IMR-90 (cell line): Measurements from ENCODE around the gene ERICH2. TPM values are rescaled to one million over a fixed set of nuclear protein-coding genes. Genes with fewer than 3 reads are reported as not detected.

Source experiments
- ATAC-seq: fragments of 200-7000 bp; cut with Tn5 transposase; 2 replicates; pipeline ENCODE4 v1.9.1; 2020; ENCODE audit warnings: low read depth, mild to moderate bottlenecking, moderate library complexity
- BruUV-seq: library from RNA; stranded (reverse); fragments of 400-500 nt; replicated peaks from 2 replicates; lab custom pipeline; 2021; lab: Mats Ljungman, UMichigan
- CTCF ChIA-PET: fragments of 300-600 bp; formaldehyde crosslinking; extraction: SDS; loops from one replicate; lab custom pipeline; 2021; ENCODE audit warnings: antibody characterized with exemption; lab: Yijun Ruan, JAX
- POLR2A ChIA-PET: fragments of 300-600 bp; sonication (Branson Sonifier 250); formaldehyde crosslinking; loops from one replicate; lab custom pipeline; 2022; ENCODE audit warnings: antibody characterized with exemption; ENCODE audit not compliant: unreplicated experiment; lab: Charles Lee
- DNase-seq: peaks from one replicate; pipeline ENCODE4 v3.0.0; 2013
- H2AFZ ChIP-seq: replicated peaks from 2 replicates; pipeline ENCODE3; 2013; ENCODE audit warnings: low read length, mild to moderate bottlenecking; ENCODE audit not compliant: poor library complexity
- H2AK5ac ChIP-seq: 2 replicates; pipeline ENCODE4 v1.6.1; 2013; ENCODE audit warnings: low read depth, low read length, inconsistent platforms
- H2AK9ac ChIP-seq: replicated peaks from 2 replicates; pipeline ENCODE3; 2013; ENCODE audit warnings: mild to moderate bottlenecking, low read depth, low read length, moderate library complexity; ENCODE audit not compliant: poor library complexity
- H2BK120ac ChIP-seq: 2 replicates; pipeline ENCODE4 v1.6.1; 2013; ENCODE audit warnings: low read depth, low read length, inconsistent platforms
- H2BK15ac ChIP-seq: 3 replicates; pipeline ENCODE4 v1.6.1; 2013; ENCODE audit warnings: low read depth, low read length, inconsistent platforms
- H2BK20ac ChIP-seq: 2 replicates; pipeline ENCODE4 v1.6.1; 2013; ENCODE audit warnings: low read depth, mild to moderate bottlenecking, inconsistent platforms, low read length, moderate library complexity
- H2BK5ac ChIP-seq: 2 replicates; pipeline ENCODE4 v1.6.1; 2013; ENCODE audit warnings: mild to moderate bottlenecking, low read depth, low read length, inconsistent platforms; ENCODE audit not compliant: poor library complexity, severe bottlenecking
- H3K14ac ChIP-seq: replicated peaks from 2 replicates; pipeline ENCODE4 v1.6.1; 2013; ENCODE audit warnings: low read depth, low read length, inconsistent platforms
- H3K18ac ChIP-seq: 2 replicates; pipeline ENCODE4 v1.6.1; 2013; ENCODE audit warnings: low read depth, low read length, control low read depth
- H3K23ac ChIP-seq: 2 replicates; pipeline ENCODE4 v1.6.1; 2013; ENCODE audit warnings: low read depth, low read length, inconsistent platforms
- H3K27ac ChIP-seq: 2 replicates; pipeline ENCODE4 v1.5.1; 2013; ENCODE audit warnings: mild to moderate bottlenecking, control low read depth, low read length; ENCODE audit not compliant: insufficient read depth
- H3K27me3 ChIP-seq: 2 replicates; pipeline ENCODE4 v1.6.1; 2013; ENCODE audit warnings: low read length; ENCODE audit not compliant: control insufficient read depth, insufficient read depth
- H3K36me3 ChIP-seq: 2 replicates; pipeline ENCODE4 v1.6.1; 2013; ENCODE audit warnings: low read length, mixed read lengths; ENCODE audit not compliant: control insufficient read depth, insufficient read depth
- H3K4ac ChIP-seq: 2 replicates; pipeline ENCODE4 v1.6.1; 2013; ENCODE audit warnings: low read depth, low read length, inconsistent platforms
- H3K4me1 ChIP-seq: 2 replicates; pipeline ENCODE4 v1.6.1; 2013; ENCODE audit warnings: low read length, mixed read lengths; ENCODE audit not compliant: control insufficient read depth, insufficient read depth
- H3K4me2 ChIP-seq: 2 replicates; pipeline ENCODE4 v1.6.1; 2013; ENCODE audit warnings: low read depth, mild to moderate bottlenecking, control low read depth, low read length, moderate library complexity
- H3K4me3 ChIP-seq: 2 replicates; pipeline ENCODE4 v1.5.1; 2013; ENCODE audit warnings: low read depth, mild to moderate bottlenecking, control low read depth, low read length, moderate library complexity; ENCODE audit not compliant: insufficient read depth
- H3K56ac ChIP-seq: 2 replicates; pipeline ENCODE4 v1.6.1; 2013; ENCODE audit warnings: low read length, inconsistent platforms; ENCODE audit not compliant: insufficient read depth; ENCODE audit errors: extremely low read depth
- H3K79me1 ChIP-seq, 2 experiments: 2 replicates each; pipeline ENCODE4 v1.6.1; 2013; ENCODE audit warnings: low read length in 2 of 2, inconsistent platforms in 1 of 2, low read depth in 1 of 2
- H3K9ac ChIP-seq: 2 replicates; pipeline ENCODE4 v1.6.1; 2013; ENCODE audit warnings: low read depth, low read length, control low read depth
- H3K9me1 ChIP-seq: 2 replicates; pipeline ENCODE4 v1.6.1; 2013; ENCODE audit warnings: low read length, inconsistent platforms; ENCODE audit not compliant: insufficient read depth
- H3K9me3 ChIP-seq: 2 replicates; pipeline ENCODE4 v1.6.1; 2013; ENCODE audit warnings: low read length; ENCODE audit not compliant: control insufficient read depth, insufficient read depth
- H4K20me1 ChIP-seq: 2 replicates; pipeline ENCODE4 v1.6.1; 2013; ENCODE audit warnings: low read length, inconsistent platforms; ENCODE audit not compliant: insufficient read depth
- H4K5ac ChIP-seq: 2 replicates; pipeline ENCODE4 v1.6.1; 2013; ENCODE audit warnings: mild to moderate bottlenecking, low read depth, low read length, control low read depth
- H4K8ac ChIP-seq, 2 experiments: 2 replicates each; pipeline ENCODE4 v1.6.1; 2013; ENCODE audit warnings: low read depth in 2 of 2, low read length in 2 of 2, control low read depth in 1 of 2, inconsistent platforms in 1 of 2
- H4K91ac ChIP-seq: 2 replicates; pipeline ENCODE4 v1.6.1; 2013; ENCODE audit warnings: low read depth, low read length, inconsistent platforms; ENCODE audit not compliant: insufficient read depth
- BHLHE40 ChIP-seq: fragments of 150-350 bp; IDR thresholded peaks from 2 replicates; pipeline ENCODE4 v1.6.1; 2016; ENCODE audit warnings: mild to moderate bottlenecking, low read depth, low read length
- RAD21 ChIP-seq: IDR thresholded peaks from 2 replicates; pipeline ENCODE4 v1.6.1; 2012; ENCODE audit warnings: low read length, improper control_type of control experiment
- RCOR1 ChIP-seq: IDR thresholded peaks from 2 replicates; pipeline ENCODE4 v1.6.1; 2012; ENCODE audit warnings: mild to moderate bottlenecking, low read length, improper control_type of control experiment; ENCODE audit not compliant: insufficient replicate concordance
- SMC3 ChIP-seq: fragments of 150-350 bp; IDR thresholded peaks from 2 replicates; pipeline ENCODE4 v1.6.1; 2016; ENCODE audit warnings: low read depth, mild to moderate bottlenecking, antibody characterized with exemption, low read length, moderate library complexity
- WGBS, 2 experiments: methylation state at CpG; one replicate each; pipeline versions ENCODE4 v1.1.5 to v1.1.7; 2013; ENCODE audit warnings: missing lambda C conversion rate in 2 of 2; ENCODE audit not compliant: insufficient read length in 1 of 2; ENCODE audit errors: extremely low coverage in 2 of 2; 5-methylcytosine and 5-hydroxymethylcytosine counted together
- dilution Hi-C: fragments of 300-500 bp; cut with HindIII; formaldehyde crosslinking; loops from one replicate; pipeline ENCODE4 v1.14.3; 2018; ENCODE audit warnings: low sequenced_read_pairs; ENCODE audit not compliant: unreplicated experiment
- in situ Hi-C: fragments of 300-500 bp; cut with MboI; formaldehyde crosslinking; loops from 3 replicates; pipeline ENCODE4 v1.14.3; 2019; ENCODE audit warnings: low sequenced_read_pairs, inconsistent platforms, mixed read lengths
- intact Hi-C: fragments of 100-400 bp; cut with micrococcal nuclease; formaldehyde crosslinking; loops from 2 replicates; pipeline ENCODE4 v1.10.0; 2022
- polyA plus RNA-seq, 3 experiments: library from polyadenylated mRNA; depleted of rRNA; stranded (reverse); fragments of >200 nt; gene quantifications; 2 replicates each; pipeline ENCODE4 v1.2.3, GENCODE V29; 2012; ENCODE audit warnings: low replicate concordance in 1 of 3
- total RNA-seq: library from RNA; depleted of rRNA; stranded (reverse); fragments of >200 nt; gene quantifications from 2 replicates; pipeline ENCODE4 v1.2.3, GENCODE V29; 2012
- TF ChIP-seq, protein P1 (sequence below): fragments of 150-350 bp; IDR thresholded peaks from 2 replicates; pipeline ENCODE4 v1.6.1; 2016; ENCODE audit warnings: low read depth, mild to moderate bottlenecking, low read length, moderate library complexity, borderline replicate concordance

ERICH2 gene
- total and polyA plus RNA-seq, 2 of the 4 experiments (the other 2 are of a cell fraction) = not detected

- no TSS peak for BruUV-seq
- dilution Hi-C loops (no loop called here), in situ Hi-C loops (no loop called here), intact Hi-C loops (no loop called here)
- no peak for ATAC-seq
- Histone ChIP-seq H4K91ac (no peak overlapping the region), H3K79me1 (no peaks in the 10 kb centered on the region), H3K4ac (no peak overlapping the region), H4K8ac (no peak overlapping the region), H3K27ac (no peak overlapping the region), H3K18ac (no peak overlapping the region), H3K4me1 (no peaks in the 10 kb centered on the region), H2AK9ac (no peak overlapping the region), H2BK5ac (no peak overlapping the region), H3K4me2 (no peak overlapping the region), H2BK120ac (no peak overlapping the region), H3K9me3 (no peaks in the 10 kb centered on the region), H3K36me3 (no peaks in the 10 kb centered on the region), H3K27me3 (peaks cover 32% of the 10 kb centered on the region), H2BK15ac (no peak overlapping the region), H3K4me3 (no peak overlapping the region), H4K5ac (no peak overlapping the region), H3K56ac (no peak overlapping the region), H2AFZ (no peak overlapping the region), H3K23ac (no peak overlapping the region), H4K20me1 (no peaks in the 10 kb centered on the region), H3K9ac (no peak overlapping the region), H3K9me1 (no peaks in the 10 kb centered on the region), H2AK5ac (no peak overlapping the region), H3K14ac (no peak overlapping the region), H2BK20ac (no peak overlapping the region)
- CTCF ChIA-PET = no interaction called here
- no peak for DNase-seq
- TF ChIP-seq BHLHE40 = no peak
- TF ChIP-seq RCOR1 = no peak
- no peak for TF ChIP-seq RAD21
- no peak for TF ChIP-seq SMC3
- TF ChIP-seq, protein P1, sequence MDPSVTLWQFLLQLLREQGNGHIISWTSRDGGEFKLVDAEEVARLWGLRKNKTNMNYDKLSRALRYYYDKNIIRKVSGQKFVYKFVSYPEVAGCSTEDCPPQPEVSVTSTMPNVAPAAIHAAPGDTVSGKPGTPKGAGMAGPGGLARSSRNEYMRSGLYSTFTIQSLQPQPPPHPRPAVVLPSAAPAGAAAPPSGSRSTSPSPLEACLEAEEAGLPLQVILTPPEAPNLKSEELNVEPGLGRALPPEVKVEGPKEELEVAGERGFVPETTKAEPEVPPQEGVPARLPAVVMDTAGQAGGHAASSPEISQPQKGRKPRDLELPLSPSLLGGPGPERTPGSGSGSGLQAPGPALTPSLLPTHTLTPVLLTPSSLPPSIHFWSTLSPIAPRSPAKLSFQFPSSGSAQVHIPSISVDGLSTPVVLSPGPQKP = no peak
- 52% methylated on average over 4 of the region's 6 CpGs; no CpG with 5 or more reads in 1 of the 2 experiments for WGBS, 2 experiments
- POLR2A ChIA-PET = no interaction called here
Observed at GRCh38 chr2:170827841-170828532, 57.8 kb downstream of the ERICH2 start.
